ENCODE data around the gene CENPN.
A peak's percentile ranks its signal among the peaks of the same experiment; 100 is the strongest.

Gene CENPN

GRCh38 chr16:81035398-81035974 lies 28.5 kb downstream of the CENPN start, which contains the start of gene ATMIN:
Gene ATMIN (plus strand): TSS chr16:81035842. CDS start chr16:81035871, 29 bp downstream.
- TF ChIP-seq FOXP2 (optimal IDR thresholded peaks at IDR 0.05; ENCODE audit: borderline replicate concordance, extremely low read depth, extremely low read length, insufficient read depth): peak; percentile 17
- 0 out of 2 replicates have a peak, but pooled peaks have one; percentile 34 for TF ChIP-seq TAF1 (IDR thresholded peaks at IDR 0.05; ENCODE audit: borderline replicate concordance, insufficient read depth, low read length)
- no peak for TF ChIP-seq REST (IDR thresholded peaks at IDR 0.05; ENCODE audit: insufficient read depth in 1 of 2, low read depth in 2 of 2, low read length in 2 of 2)

- TF ChIP-seq SIN3A (IDR thresholded peaks at IDR 0.05; ENCODE audit: borderline replicate concordance, insufficient read depth, low read length) (no peak), POLR2AphosphoS5 (IDR thresholded peaks at IDR 0.05; ENCODE audit: low read depth, low read length) (no peak), TAF1 (IDR thresholded peaks at IDR 0.05; ENCODE audit: borderline replicate concordance, insufficient read depth, low read length) (no peak), REST (IDR thresholded peaks at IDR 0.05; ENCODE audit: insufficient read depth in 1 of 2, low read depth in 2 of 2, low read length in 2 of 2) (no peak), FOXP2 (optimal IDR thresholded peaks at IDR 0.05; ENCODE audit: borderline replicate concordance, extremely low read depth, extremely low read length, insufficient read depth) (no peak)
Observed at GRCh38 chr16:81035975-81036750, 29.1 kb downstream of the CENPN start.

GRCh38 chr16:81036751-81037350 lies 29.8 kb downstream of the CENPN start:
- TF ChIP-seq TAF1 (IDR thresholded peaks at IDR 0.05; ENCODE audit: borderline replicate concordance, insufficient read depth, low read length) (no peak), POLR2AphosphoS5 (IDR thresholded peaks at IDR 0.05; ENCODE audit: low read depth, low read length) (no peak), SIN3A (IDR thresholded peaks at IDR 0.05; ENCODE audit: borderline replicate concordance, insufficient read depth, low read length) (no peak), REST (IDR thresholded peaks at IDR 0.05; ENCODE audit: insufficient read depth in 1 of 2, low read depth in 2 of 2, low read length in 2 of 2) (no peak), FOXP2 (optimal IDR thresholded peaks at IDR 0.05; ENCODE audit: borderline replicate concordance, extremely low read depth, extremely low read length, insufficient read depth) (no peak)

GRCh38 chr16:81040131-81040530 lies 33.1 kb downstream of the CENPN start:
- TF ChIP-seq REST (IDR thresholded peaks at IDR 0.05; ENCODE audit: insufficient read depth in 1 of 2, low read depth in 2 of 2, low read length in 2 of 2) (no peak), SIN3A (IDR thresholded peaks at IDR 0.05; ENCODE audit: borderline replicate concordance, insufficient read depth, low read length) (no peak), TAF1 (IDR thresholded peaks at IDR 0.05; ENCODE audit: borderline replicate concordance, insufficient read depth, low read length) (no peak), FOXP2 (optimal IDR thresholded peaks at IDR 0.05; ENCODE audit: borderline replicate concordance, extremely low read depth, extremely low read length, insufficient read depth) (no peak), POLR2AphosphoS5 (IDR thresholded peaks at IDR 0.05; ENCODE audit: low read depth, low read length) (no peak)

Data from PFSK-1 (cell line).